ENCODE measurements around the gene ZFYVE26.

The ZFYVE26 gene

DNA sequence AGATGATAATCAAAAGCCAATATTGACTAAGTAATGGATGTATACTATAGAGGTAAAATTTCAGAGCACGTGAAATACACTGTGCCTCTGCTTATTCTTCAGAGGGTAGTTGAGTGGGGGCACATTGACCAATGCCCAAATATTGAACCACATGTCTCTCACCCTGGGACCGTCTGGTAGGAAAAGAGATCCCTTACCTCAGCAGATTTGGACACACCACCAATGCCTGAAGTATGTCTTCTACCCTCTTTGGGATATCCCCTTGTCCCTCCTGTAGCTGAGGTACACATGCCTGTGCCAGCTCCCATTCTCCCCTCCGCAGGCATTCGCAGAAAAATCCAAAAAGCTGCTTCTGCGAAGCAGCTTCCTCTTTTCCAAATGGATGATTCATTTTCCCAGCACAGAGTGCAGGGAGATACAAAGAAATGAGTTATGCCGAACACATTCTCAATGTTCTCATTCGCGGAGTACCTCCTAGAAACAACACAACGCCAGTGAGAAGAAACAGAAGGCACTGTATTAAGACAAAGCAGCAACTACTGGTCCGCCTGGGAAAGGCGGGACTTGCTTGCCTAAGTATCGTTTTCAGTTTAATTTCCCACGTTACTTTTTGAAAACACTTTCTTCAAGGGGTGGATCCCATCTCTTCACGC lies 691 bp downstream of the ZFYVE26 start:
- DNase-seq (ENCODE audit: low spot score): no peak

DNA sequence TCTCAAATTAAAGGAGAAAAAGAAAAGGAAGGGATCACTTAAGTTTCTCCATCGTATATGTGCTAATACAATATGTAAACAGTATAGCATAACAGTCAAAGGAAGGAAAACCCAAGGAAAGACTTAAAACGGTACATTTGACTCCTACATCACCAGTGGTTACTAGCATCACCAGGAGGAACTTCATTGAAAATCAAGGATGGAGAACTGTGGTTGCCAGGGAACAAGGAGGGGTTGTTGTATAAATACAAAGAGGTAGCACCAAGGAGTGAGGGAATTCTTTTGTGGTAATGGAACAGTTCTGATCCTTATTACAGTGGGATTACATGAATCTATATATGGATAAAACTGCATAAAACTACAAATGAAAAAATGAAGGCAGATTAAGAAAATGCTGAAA lies 1.6 kb downstream of the ZFYVE26 start:
- DNase-seq (ENCODE audit: low spot score): no peak

DNA sequence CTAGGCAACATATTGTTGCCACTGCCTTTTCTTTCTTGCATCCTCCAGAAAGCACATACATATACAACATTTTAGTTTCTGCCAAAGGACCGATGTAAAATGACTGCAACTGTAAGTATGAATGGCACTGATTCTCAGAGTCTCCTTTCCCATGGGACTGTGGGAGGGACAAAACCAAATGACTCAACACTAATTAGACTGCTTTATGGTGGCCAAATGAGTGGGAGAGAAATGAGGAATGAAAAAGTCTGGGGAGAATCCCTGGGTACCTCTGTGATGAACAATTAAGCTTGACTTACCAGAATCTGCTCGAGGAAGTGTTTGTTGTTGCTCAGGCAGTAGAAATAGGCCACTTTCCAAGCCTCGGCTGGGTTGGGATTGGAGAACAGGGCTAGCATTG lies 10.1 kb downstream of the ZFYVE26 start:
- no peak for DNase-seq (ENCODE audit: low spot score)

DNA sequence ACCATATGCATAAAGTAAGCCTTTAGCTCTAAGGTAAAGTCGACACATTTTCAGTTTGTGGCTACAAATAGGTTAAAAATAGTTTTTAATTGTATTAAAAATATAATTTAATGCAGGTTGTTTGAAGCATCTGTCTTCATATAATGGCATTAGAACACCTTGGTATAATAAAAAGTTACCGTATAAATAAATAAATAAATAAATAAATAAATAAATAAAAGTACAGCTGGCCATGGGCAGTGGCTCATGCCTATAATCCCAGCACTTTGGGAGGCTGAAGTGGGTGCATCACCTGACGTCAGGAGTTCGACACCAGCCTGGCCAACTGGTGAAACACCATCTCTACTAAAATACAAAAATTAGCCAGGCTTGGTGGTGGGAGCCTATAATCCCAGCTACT lies 15.6 kb downstream of the ZFYVE26 start:
- no peak for DNase-seq (ENCODE audit: low spot score)

DNA sequence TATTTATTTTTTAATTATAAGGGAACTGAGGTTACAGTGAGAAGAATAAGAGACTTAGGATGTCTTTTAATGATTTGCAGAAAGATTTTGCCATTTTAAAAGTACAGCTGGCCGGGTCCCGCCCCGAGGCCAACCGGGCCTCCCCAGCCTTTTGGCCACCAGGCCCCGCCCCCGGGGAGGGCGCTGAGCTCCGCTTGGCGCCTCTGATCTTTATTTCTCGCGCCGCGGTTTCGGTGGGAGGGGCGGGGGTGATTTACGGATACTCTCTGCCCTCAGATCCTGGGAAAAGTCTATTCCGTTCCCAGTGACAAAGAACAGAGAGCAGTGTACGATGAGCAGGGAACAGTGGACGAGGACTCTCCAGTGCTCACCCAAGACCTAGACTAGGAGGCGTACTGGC lies 17.7 kb downstream of the ZFYVE26 start:
- no peak for DNase-seq (ENCODE audit: low spot score)

DNA sequence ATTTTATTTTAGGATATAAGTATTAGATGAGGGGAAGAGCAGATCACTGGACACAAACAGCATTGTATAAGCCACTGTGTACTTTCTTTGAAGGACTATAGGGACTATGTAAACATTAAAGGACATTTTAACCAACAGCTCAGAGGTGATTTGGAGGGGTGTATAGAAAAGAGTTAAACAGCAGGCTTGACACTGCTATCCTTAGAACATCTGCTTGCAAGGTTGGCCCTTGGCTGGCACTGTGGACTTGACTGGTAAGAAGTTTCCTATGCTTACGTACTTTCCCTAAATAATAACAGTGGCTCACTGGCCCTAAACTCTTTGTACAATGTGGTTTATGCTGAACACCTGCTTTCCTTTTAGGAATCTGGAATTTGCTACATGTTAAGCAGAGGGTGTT lies 28.7 kb downstream of the ZFYVE26 start:
- no peak for DNase-seq (ENCODE audit: low spot score)

DNA sequence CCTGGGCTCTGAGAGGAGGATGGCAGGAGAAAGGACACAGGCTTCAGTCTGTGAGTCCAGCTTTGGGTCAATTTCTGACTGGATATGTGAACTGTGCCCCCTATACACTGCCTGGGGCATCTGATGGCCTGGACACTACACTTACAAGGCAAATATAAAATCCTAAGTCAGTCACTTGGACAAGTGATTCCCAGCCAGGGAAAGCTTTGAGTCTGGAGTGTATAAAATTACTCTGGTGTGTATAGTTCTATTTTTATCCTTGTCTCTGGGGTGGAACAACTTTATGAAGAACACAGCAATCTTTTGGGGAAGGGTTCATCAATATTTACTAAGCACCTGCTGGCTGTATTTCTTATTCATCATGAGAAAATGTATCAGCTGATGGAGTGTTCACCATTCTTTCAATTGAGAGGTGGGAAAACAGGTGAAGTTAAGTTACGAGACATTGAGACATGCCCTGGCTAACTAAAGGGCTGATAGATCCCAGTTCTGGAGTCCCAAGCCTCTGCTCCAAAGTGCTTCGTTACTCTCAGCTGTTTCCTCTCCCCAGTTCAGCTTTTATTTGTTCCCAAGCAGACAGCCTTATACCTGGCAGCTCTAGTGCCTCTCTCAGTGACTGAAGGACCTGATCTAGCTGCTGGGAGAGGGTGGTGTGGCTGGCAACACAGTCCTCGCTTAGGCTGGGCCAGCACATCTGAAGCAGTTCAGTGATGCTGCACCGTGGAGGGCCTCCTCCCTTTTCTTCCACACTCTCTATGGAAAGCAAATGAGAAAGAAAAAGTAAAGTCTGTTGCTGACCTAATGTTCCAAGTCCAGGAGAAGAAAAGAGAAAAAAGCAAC lies 30.9 kb downstream of the ZFYVE26 start:
- no peak for DNase-seq (ENCODE audit: low spot score)

DNA sequence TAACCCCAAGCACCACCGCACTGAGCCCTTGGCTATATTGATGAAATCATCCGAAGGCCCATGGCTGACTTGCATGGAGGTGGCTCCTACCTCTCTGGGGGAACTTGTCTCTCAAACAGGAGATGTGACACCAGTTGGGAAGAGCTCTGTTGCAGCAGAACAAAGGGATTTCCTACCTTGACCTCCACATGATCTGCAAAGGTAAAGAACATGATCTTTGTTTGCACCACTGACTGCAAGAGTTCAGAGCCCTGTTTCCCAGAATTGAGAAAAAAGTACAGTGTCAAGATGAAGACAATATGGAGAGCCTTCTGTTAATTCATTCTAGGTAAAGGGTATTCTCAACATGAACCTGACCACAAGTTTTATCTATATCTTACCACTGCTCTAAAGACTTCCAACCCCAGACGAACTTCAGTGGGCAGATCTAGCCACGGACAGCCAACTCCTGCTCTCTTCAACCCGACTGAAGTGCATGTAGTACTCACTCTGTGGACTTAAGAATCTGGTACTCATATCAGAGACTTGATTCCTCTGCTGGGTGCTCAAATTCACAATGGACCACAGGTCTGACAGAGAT lies 32.1 kb downstream of the ZFYVE26 start:
- no peak for DNase-seq (ENCODE audit: low spot score)

DNA sequence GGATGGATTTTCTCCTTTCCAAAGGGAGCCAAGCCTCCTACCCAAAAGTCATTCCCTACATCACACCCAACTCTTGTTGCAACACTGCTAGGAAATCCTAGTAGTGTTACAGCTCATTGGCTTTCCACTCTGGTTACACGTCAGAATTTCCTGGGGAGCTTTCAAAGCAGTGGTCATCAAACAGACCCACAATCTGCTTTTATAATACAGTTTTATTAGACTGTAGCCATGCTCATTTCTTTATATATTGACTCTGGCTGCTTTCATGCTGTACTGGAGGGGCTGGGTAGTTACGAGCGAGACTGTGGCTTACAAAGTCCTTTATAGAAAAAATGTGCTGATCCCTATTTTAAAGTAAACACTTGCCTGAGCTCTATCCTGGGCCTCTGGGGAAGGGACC lies 34.3 kb downstream of the ZFYVE26 start:
- no peak for DNase-seq (ENCODE audit: low spot score)

DNA sequence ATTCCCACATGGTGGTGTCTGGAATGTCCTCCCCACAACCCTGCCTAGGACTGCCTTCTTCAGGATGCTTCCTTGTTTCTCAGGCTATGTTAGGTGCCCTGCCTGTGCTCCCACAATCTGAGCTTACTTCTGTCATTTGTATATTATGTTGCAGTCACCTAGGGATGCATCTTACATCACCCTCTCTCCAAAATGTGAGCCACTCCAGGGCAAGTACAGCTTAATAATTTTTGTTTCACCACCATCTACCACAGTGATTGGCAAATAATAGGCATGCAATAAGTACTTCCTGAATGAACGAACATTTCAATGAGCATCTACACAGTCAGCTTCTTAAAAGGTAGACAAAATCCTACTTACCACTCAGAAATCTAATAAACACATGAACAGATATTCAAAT lies 37.6 kb downstream of the ZFYVE26 start:
- DNase-seq (ENCODE audit: low spot score): no peak

DNA sequence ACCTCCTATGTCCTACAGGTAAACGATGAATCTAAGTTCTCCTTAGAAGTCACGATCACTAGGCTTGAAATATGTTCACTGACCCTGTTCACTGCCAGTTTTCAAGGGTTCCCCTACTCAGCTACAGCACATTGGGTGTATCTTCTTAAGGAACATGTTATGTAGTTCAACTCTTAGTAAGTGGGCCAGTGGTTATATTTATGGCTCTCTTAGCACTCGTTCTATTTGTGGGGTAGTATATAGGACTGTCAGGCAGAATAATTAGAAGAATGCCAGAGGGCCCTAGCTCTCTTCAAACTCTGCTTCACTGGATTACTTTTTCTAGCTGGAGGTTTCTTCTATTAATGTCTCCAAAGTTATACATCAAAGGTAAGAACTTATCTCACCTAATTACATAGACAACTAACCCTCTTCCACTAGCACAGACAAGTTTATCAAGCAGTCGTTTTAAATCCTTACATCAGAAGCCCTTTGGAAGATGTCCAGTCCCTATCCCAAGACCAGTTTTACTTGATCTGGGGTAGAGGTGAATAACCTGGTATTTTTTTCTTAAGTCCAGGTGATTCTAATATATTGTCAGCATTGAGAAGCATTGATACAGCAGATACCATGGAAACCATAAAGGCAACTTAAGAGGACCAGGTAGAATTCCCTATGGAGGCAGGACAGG lies 39.6 kb downstream of the ZFYVE26 start:
- no peak for DNase-seq (ENCODE audit: low spot score)

DNA sequence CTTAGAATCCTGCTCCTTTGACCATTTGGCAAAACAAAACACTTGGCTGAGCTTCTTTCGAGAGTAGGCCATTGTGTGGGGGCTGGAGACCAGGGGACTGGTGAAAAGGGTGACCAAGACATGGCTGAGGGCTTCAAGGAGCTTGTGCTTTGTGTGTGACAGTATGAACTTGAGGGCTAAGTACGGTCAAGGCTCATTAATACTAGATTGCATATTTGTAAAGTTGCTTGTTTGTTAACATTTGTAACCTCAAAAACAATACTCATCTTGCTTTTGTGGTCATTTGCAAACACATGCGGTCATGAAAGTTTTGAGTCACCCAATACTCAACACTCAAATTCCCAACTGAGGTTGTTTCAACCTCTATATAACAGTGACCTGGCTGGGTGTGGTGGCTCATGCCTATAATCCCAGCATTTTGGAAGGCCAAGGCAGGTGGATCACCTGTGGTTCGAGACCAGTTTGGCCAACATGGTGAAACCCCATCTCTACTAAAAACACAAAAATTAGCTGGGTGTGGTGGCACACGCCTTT lies 42.5 kb downstream of the ZFYVE26 start:
- DNase-seq (ENCODE audit: low spot score): no peak

DNA sequence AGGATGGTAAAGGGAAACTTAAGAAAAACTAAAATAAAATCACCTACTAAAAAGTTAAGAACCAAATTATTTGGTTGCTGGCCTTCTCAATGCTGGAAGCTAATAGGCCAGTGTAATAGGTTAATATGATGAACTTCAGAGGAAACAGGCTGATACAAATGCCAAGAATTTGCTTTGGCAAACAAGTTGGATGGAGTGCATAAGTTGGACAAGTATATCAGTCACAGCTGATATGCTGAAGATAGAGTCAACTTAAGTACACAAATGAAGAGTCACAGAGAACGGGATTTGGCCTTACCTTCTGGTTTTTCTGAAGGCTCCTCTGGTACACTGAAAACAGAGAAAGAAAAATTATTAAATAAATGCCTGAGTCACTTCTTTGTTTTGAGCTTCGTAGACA lies 48.2 kb downstream of the ZFYVE26 start:
- DNase-seq (ENCODE audit: low spot score): no peak

DNA sequence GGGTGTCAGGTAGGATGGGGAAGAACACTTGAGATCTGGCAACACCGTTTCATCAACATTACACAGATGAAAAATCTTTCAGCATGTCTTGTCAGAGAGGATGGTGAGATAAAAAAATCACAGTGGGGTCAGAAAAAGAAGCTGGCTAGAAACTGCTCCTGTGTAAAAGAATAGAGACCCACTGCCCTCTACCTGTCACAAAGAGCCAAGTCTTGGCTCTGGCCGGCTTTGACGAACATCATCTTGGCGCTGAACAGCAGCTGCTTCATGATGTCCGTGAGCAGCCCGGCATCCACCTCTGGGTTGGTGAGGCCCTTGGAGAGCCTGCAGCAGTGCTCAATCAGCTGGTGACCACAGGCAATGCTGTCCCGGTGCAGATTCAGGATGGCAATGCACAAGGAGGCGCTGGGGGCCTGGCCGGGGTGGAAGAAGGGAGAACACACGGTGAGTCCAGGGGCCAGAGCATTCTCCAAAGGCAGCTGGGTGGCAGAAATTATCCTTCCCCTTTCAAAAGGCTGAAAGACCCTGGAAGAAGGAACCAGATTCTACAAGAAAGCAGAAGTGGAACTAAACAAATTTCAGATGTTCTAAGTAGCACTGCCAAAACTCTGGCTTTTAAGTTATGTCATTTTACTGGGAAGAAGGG lies 50.2 kb downstream of the ZFYVE26 start:
- DNase-seq (ENCODE audit: low spot score): no peak

DNA sequence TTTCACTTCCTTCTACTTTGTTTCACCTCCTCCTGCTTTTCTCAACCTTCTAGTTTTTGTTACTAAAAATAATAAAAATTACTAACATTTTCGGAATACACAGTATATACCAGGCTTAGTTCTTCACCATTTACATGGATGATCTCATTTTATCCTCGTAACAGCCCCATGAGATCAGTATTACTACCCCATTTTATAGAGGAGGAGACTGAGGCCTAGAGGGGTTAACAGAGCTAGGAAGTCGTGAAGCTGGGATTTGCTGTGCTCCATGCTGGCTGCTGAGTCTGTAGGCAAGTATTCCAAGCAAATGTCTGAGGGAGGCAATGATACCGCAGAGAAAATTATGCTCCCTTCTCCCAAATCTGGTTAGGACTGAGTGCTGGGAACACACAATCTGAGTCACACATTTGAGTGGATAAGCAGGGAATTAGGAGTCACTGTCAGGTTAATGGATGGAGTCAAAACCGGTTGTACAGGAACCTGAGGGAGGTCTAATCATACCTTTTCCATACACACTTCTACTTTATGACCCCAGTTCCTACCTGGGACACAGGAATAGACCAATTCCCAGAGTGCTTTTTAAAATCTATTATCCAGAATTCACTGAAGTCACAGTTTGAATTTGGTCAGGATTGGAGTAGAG lies 51.1 kb downstream of the ZFYVE26 start:
- DNase-seq (ENCODE audit: low spot score): no peak

DNA sequence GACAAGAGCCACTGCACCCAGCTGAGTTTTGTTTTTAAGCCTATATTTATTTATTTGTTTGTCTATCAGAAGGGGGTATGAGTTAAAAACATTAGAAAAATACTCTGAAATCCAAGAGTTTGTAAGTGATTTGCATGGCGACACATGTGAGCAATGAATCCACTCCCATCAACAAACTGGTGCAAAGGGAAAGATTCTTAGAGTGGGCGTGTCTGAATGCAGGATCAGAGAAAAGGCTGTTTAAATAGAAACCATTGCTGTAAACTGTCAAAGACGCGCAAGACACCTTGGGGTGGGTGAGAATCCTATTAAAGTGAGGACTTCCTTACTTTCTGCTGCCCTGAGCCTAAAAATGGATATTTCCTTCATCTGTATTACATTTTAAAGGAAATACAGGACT lies 51.9 kb downstream of the ZFYVE26 start:
- DNase-seq (ENCODE audit: low spot score): no peak

DNA sequence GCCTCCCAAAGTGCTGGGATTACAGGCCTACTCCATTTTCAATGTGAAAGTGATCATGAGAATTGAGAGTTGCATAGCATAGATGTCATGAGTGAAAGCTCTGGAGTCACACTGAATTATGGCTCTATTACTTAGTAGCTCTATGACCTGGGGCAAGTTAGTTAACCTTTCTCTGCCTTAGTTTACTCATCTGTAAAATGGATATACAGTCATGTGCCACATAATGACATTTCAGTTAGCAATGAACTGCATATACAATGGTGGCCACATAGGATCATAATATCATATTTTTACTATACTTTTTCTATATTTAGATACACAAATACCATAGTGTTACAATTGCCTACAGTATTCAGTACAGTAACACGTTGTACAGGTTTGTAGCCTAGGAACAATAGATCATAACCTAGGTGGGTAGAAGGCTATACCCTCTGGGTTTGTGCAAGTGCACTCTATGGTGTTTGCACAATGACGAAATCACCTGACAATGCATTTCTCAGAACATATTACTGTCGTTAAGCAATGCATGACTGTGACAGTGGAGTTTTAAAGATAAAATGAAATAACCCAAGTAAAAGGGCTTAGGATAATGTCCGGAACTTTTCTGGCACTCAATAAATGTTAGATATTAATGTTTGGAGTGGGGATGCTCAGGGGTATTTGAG lies 53.1 kb downstream of the ZFYVE26 start:
- DNase-seq (ENCODE audit: low spot score): no peak

DNA sequence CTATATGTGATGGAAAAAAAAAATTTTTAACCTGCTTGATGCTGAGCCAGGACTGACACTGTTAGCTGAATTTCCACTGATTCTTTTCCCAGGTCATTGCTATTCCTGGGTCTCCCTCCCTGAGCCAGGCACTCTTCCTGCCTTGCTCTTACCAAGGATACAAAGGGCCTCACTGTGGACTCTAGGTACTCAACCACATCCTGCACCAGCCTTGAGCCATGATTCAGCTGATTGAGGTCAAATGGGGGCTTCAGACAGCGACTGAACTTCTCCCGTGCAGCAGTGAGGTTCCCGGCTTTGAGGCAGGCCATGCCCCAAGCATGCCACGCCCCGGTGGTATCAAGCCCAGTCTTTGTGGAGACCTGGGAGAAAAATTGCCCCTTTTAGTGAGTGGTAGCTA lies 54.3 kb downstream of the ZFYVE26 start:
- no peak for DNase-seq (ENCODE audit: low spot score)

DNA sequence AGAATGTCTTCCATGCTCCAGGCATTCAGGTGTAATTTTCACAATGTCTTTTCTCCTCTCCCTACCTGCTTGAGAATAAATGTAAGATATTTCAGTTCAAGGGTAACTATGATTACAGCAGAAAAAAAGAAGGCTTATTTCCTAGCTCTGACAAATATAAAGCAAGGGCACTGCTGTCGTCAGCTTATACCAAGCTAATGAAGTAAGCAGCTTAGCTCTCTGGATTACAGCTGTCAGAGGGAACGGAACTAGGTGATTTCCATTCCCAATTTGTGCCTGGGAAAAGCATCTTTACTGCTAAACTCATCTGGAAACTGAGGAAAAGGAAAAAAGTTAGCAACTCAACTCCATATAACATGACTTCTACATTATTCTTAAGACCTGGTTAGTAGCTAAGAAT lies 56.5 kb downstream of the ZFYVE26 start:
- no peak for DNase-seq (ENCODE audit: low spot score)

DNA sequence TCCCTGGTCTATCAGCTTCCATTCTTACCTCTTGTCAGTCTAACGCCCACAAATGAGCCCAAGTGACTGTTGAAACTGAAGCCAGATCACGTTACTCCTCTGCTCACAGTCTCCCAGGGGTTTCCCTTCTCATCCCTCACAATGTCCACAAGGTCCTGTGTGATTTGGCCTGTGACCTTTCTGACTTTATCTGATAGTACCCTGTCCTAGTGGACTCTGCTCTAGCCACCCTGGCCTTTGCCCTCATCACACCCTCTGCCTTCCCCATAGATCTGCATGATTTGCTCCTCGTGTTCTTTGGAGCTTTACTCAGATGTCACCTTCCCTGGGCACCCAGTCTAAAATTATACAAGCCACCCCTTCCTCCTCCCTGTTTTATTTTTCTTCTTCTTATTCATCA lies 59.2 kb downstream of the ZFYVE26 start:
- no peak for DNase-seq (ENCODE audit: low spot score)

DNA sequence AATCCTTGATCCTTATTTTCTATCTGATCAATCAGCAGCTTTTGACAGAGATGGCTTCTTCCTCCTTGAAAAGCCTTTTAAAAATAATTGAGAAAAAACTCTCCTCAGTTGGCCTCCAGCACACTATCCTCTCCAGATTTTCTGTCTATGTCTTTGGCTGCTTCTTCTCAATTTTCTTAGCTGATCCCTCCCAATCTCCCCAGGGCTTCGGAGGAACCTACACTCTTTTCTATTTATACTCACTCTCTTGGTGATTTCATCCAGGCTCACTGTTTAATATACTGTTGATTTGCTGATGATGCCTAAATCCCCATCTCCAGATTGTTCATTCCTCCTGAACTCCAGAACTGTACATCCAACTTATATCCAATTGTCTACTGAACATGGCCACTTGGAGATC lies 59.9 kb downstream of the ZFYVE26 start:
- DNase-seq (ENCODE audit: low spot score): no peak
